ENCODE data around the gene DACH2. TPM values are rescaled to one million over a fixed set of nuclear protein-coding genes. Genes with fewer than 3 reads are reported as not detected.

DACH2 gene
- total and polyA plus RNA-seq, 2 of the 4 experiments (the other 2 are of a cell fraction): 2.8 to 3.8 TPM

DNA sequence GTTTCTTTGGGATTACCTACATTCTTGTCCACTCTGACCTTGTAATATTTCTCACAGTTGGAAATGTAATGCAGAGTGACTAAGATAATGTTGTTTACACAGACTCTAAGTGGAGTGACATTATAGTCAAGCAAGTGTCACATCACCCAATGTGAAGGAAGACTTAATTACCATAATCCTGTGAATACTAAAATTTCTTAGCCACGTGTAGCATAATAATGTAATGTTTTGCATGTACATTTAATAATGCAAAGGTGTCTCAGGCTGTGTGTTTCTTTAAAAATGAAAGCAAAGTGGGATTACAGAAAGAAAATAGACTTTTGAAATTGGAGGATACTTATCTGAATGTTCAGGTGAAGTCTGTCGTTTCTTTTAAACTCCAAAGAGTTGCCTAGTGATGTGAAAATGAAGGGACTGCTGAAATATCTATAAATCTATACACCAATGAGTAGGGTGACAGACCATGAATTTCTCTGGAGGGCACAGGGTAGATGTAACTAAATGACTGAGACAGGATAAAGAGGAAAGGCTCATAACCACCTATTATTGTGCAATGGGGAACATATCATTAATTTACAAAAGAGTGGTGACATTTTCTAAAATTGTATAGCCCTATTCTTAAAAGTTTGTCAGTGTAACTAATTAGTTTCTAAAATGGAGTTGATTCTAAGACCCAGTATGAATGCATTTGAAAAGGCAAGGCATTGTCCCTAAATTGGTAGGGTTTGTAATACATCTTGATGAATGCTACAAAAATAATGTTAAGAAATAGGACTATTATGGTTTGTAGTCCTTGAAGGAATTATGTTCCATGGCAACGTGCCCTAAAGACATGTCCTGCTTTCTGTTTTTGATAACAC is 235.7 kb downstream of the DACH2 start:
- Histone ChIP-seq H3K36me3 (ENCODE audit: control insufficient read depth, insufficient read depth, low read length) (no peaks in the 10 kb centered on the region), H3K9ac (ENCODE audit: low read depth, low read length) (no peak overlapping the region), H3K27ac (ENCODE audit: insufficient read depth, low read length) (no peak overlapping the region), H3K4me1 (ENCODE audit: control insufficient read depth, insufficient read depth, low read length) (no peaks in the 10 kb centered on the region), H3K4me3 (ENCODE audit: insufficient read depth, low read depth, low read length) (no peak overlapping the region), H3K4ac (ENCODE audit: low read depth, low read length) (no peak overlapping the region), H4K8ac (ENCODE audit: low read depth in 2 of 2, low read length in 2 of 2) (no peak overlapping the region), H3K23ac (ENCODE audit: low read depth, low read length) (no peak overlapping the region), H3K9me1 (ENCODE audit: insufficient read depth, low read length) (no peaks in the 10 kb centered on the region), H3K56ac (ENCODE audit: extremely low read depth, insufficient read depth, low read length) (no peak overlapping the region), H3K18ac (ENCODE audit: low read depth, low read length) (no peak overlapping the region), H2BK5ac (ENCODE audit: low read depth, low read length, poor library complexity, severe bottlenecking) (no peak overlapping the region), H4K91ac (ENCODE audit: insufficient read depth, low read depth, low read length) (no peak overlapping the region), H2AK9ac (replicated peaks; ENCODE audit: low read depth, low read length, poor library complexity) (no peak overlapping the region), H2AFZ (replicated peaks; ENCODE audit: low read length, poor library complexity) (no peak overlapping the region), H3K9me3 (ENCODE audit: control insufficient read depth, insufficient read depth, low read length) (no peaks in the 10 kb centered on the region), H3K27me3 (ENCODE audit: control insufficient read depth, insufficient read depth, low read length) (no peaks in the 10 kb centered on the region), H4K5ac (ENCODE audit: low read depth, low read length) (no peak overlapping the region), H2AK5ac (ENCODE audit: low read depth, low read length) (no peak overlapping the region), H3K14ac (replicated peaks; ENCODE audit: low read depth, low read length) (no peak overlapping the region), H2BK20ac (ENCODE audit: low read depth, low read length) (no peak overlapping the region), H3K79me1 (ENCODE audit: low read depth in 1 of 2, low read length in 2 of 2) (no peaks in the 10 kb centered on the region), H2BK120ac (ENCODE audit: low read depth, low read length) (no peak overlapping the region), H4K20me1 (ENCODE audit: insufficient read depth, low read length) (no peaks in the 10 kb centered on the region), H2BK15ac (ENCODE audit: low read depth, low read length) (no peak overlapping the region), H3K4me2 (ENCODE audit: low read depth, low read length) (no peak overlapping the region)
- in situ Hi-C loops (cut with MboI; ENCODE audit: low sequenced_read_pairs): no loop called here
- no CpG with 5 or more reads among the region's 3 CpGs for WGBS, 2 experiments (ENCODE audit: extremely low coverage in 2 of 2, insufficient read length in 1 of 2)
- CTCF ChIA-PET: no interaction called here
- no peak for ATAC-seq (ENCODE audit: low read depth)
- BruUV-seq (replicated peaks): no TSS peak
- dilution Hi-C loops (cut with HindIII; ENCODE audit: low sequenced_read_pairs, unreplicated experiment): no loop called here
- POLR2A ChIA-PET (ENCODE audit: unreplicated experiment): no interaction called here
- peak; percentile 27; the same call in 1 of the 2 replicates for TF ChIP-seq CEBPB (IDR thresholded peaks at IDR 0.05; ENCODE audit: low read depth, low read length)
- TF ChIP-seq CHD1 (IDR thresholded peaks at IDR 0.05; ENCODE audit: low read depth, low read length): no peak
- DNase-seq: no peak
- intact Hi-C loops (cut with micrococcal nuclease): no loop called here

Data from IMR-90 (cell line).